Endothelial cell of hepatic sinusoid (primary cell): ENCODE results near the gene OSCP1.
"Not testable (repeated sequence)": the region's sequence is repeated elsewhere in the genome, so short reads cannot be mapped to it uniquely, and the experiment has no call there.

Experiments used
- in situ Hi-C: cut with HindIII; loops from 2 replicates; pipeline ENCODE4 v1.10.0; 2017; ENCODE audit warnings: low sequenced_read_pairs

OSCP1 gene

GRCh38 chr1:36450270-36450918 lies at the start of gene OSCP1:
Gene OSCP1 (minus strand): TSS chr1:36450451. CDS start chr1:36450369, 82 bp downstream.
- in situ Hi-C loops: no loop called here

- in situ Hi-C loops: loop anchor here (5.0 kb wide), 1 partner anchor 55 kb away; no protein-coding TSS in a partner anchor
Measured at GRCh38 chr1:36497207-36497606, 47.0 kb upstream of the OSCP1 start.

- in situ Hi-C loops: loop anchor here (5.0 kb wide), 1 partner anchor 53 kb away; no protein-coding TSS in a partner anchor
Measured at GRCh38 chr1:36494971-36495370, 44.7 kb upstream of the OSCP1 start.

- in situ Hi-C loops: no loop called here
Measured at GRCh38 chr1:36493524-36493923, 43.3 kb upstream of the OSCP1 start.

GRCh38 chr1:36492491-36492890 lies 42.2 kb upstream of the OSCP1 start:
- in situ Hi-C loops: no loop called here

GRCh38 chr1:36489258-36490051 lies 39.2 kb upstream of the OSCP1 start:
- in situ Hi-C loops: not testable (repeated sequence)

- in situ Hi-C loops: no loop called here
Measured at GRCh38 chr1:36487906-36488305, 37.7 kb upstream of the OSCP1 start.

- in situ Hi-C loops: not testable (repeated sequence)
Measured at GRCh38 chr1:36487336-36487725, 37.1 kb upstream of the OSCP1 start.

- in situ Hi-C loops: no loop called here
Measured at GRCh38 chr1:36486439-36487335, 36.4 kb upstream of the OSCP1 start.

GRCh38 chr1:36486093-36486438 lies 35.8 kb upstream of the OSCP1 start:
- in situ Hi-C loops: no loop called here

- in situ Hi-C loops: loop anchor here (5.0 kb wide), 1 partner anchor 48 kb away; no protein-coding TSS in a partner anchor
Measured at GRCh38 chr1:36484099-36484498, 33.8 kb upstream of the OSCP1 start.

- in situ Hi-C loops: loop anchor here (5.0 kb wide), 1 partner anchor 49 kb away; no protein-coding TSS in a partner anchor
Measured at GRCh38 chr1:36482724-36483388, 32.6 kb upstream of the OSCP1 start, which contains the start of gene CSF3R. Gene CSF3R (minus strand): TSS chr1:36482913. CDS start chr1:36479496, 3,417 bp downstream.

GRCh38 chr1:36481771-36482723 lies 31.8 kb upstream of the OSCP1 start:
- in situ Hi-C loops: loop anchor here (5.0 kb wide), 1 partner anchor 50 kb away; no protein-coding TSS in a partner anchor

GRCh38 chr1:36481091-36481490 lies 30.8 kb upstream of the OSCP1 start:
- in situ Hi-C loops: loop anchor here (5.0 kb wide), 1 partner anchor 51 kb away; no protein-coding TSS in a partner anchor

- in situ Hi-C loops: loop anchor here (5.0 kb wide), 1 partner anchor 52 kb away; no protein-coding TSS in a partner anchor
Measured at GRCh38 chr1:36480161-36480560, 29.9 kb upstream of the OSCP1 start.

- in situ Hi-C loops: loop anchor here (5.0 kb wide), 1 partner anchor 53 kb away; no protein-coding TSS in a partner anchor
Measured at GRCh38 chr1:36479505-36480051, 29.3 kb upstream of the OSCP1 start.

GRCh38 chr1:36477615-36478014 lies 27.4 kb upstream of the OSCP1 start:
- in situ Hi-C loops: not testable (repeated sequence)

- in situ Hi-C loops: no loop called here
Measured at GRCh38 chr1:36476945-36477344, 26.7 kb upstream of the OSCP1 start.
